Fibroblast of lung (primary cell): ENCODE measurements around the gene CEACAM16. TPM values are rescaled to one million over a fixed set of nuclear protein-coding genes. Genes with fewer than 3 reads are reported as not detected.
A peak's percentile ranks its signal among the peaks of the same experiment; 100 is the strongest.

Experiments
- DNase-seq, 2 donors: peaks; one replicate each; pipeline versions ENCODE4 v3.0.0 to v3.0.0-alpha.2; 2010; ENCODE audit warnings: low read depth in 2 of 2
- H2AFZ ChIP-seq: 2 replicates; pipeline ENCODE4 v1.5.1; 2012; ENCODE audit warnings: low read length, control low read depth, inconsistent platforms
- H3K27ac ChIP-seq: 2 replicates; pipeline ENCODE4 v1.5.1; 2011; ENCODE audit warnings: low read length, control low read depth; ENCODE audit not compliant: insufficient read depth
- H3K27me3 ChIP-seq: 2 replicates; pipeline ENCODE4 v1.5.1; 2011; ENCODE audit warnings: mild to moderate bottlenecking, low read length; ENCODE audit not compliant: control insufficient read depth, insufficient read depth
- H3K36me3 ChIP-seq: 2 replicates; pipeline ENCODE4 v1.5.1; 2011; ENCODE audit warnings: low read length; ENCODE audit not compliant: control insufficient read depth, insufficient read depth
- H3K4me1 ChIP-seq: 2 replicates; pipeline ENCODE4 v1.5.1; 2011; ENCODE audit warnings: low read length; ENCODE audit not compliant: control insufficient read depth, insufficient read depth; ENCODE audit errors: extremely low read depth
- H3K4me2 ChIP-seq: 2 replicates; pipeline ENCODE4 v1.5.1; 2011; ENCODE audit warnings: low read length, control low read depth; ENCODE audit not compliant: insufficient read depth; ENCODE audit errors: extremely low read depth
- H3K4me3 ChIP-seq, 4 experiments: fragments of 200-600 bp in 1 of 4; sonication (generic) in 1 of 4; replicated peaks in 1 of 4; 2 replicates each; pipeline ENCODE4 v1.5.1; 2011 to 2016; ENCODE audit warnings: low read length in 4 of 4, low read depth in 3 of 4, mild to moderate bottlenecking in 3 of 4, control low read depth in 2 of 4, inconsistent platforms in 1 of 4, mixed read lengths in 1 of 4; ENCODE audit not compliant: insufficient read depth in 1 of 4; ENCODE audit errors: control extremely low read depth in 1 of 4
- H3K79me2 ChIP-seq: 2 replicates; pipeline ENCODE4 v1.5.1; 2012; ENCODE audit warnings: mild to moderate bottlenecking, low read length, inconsistent platforms; ENCODE audit not compliant: control insufficient read depth, insufficient read depth
- H3K9ac ChIP-seq: 2 replicates; pipeline ENCODE4 v1.5.1; 2011; ENCODE audit warnings: mild to moderate bottlenecking, low read length, control low read depth; ENCODE audit not compliant: insufficient read depth
- H3K9me3 ChIP-seq: 2 replicates; pipeline ENCODE4 v1.5.1; 2012; ENCODE audit warnings: low read depth, low read length; ENCODE audit not compliant: control insufficient read depth, insufficient read depth
- H4K20me1 ChIP-seq: 2 replicates; pipeline ENCODE4 v1.5.1; 2011; ENCODE audit warnings: low read length; ENCODE audit not compliant: control insufficient read depth, insufficient read depth; ENCODE audit errors: extremely low read depth
- EZH2 ChIP-seq: IDR thresholded peaks from 2 replicates; pipeline ENCODE4 v1.5.1; 2012; ENCODE audit warnings: low read length, control low read depth, mild to moderate bottlenecking; ENCODE audit errors: missing control alignments
- polyA plus RNA-seq, 2 donors: library from polyadenylated mRNA; depleted of rRNA in 1 of 2; stranded (reverse) in 1 of 2; unstranded in 1 of 2; fragments of >200 nt; gene quantifications; 2 replicates each; pipeline ENCODE4 v1.2.1, GENCODE V29; 2011 to 2012; ENCODE audit warnings: missing spikeins in 1 of 2
- total RNA-seq: library from RNA; depleted of rRNA; stranded (reverse); fragments of >200 nt; gene quantifications from 2 replicates; pipeline ENCODE4 v1.2.1, GENCODE V29; 2014
- TF ChIP-seq, protein P1 (sequence below), 2 donors: IDR thresholded peaks in 1 of 2; conservative IDR thresholded peaks in 1 of 2; 1 replicate in 1 of 2; 2 replicates in 1 of 2; pipeline ENCODE4 v1.5.1; 2011 to 2012; ENCODE audit warnings: low read length in 2 of 2, control low read depth in 1 of 2, inconsistent platforms in 1 of 2, low read depth in 1 of 2, mild to moderate bottlenecking in 1 of 2

Gene CEACAM16
- total and polyA plus RNA-seq, 2 donors (not counting 1 experiment from before 2014, with no cell fraction given): not detected

DNA sequence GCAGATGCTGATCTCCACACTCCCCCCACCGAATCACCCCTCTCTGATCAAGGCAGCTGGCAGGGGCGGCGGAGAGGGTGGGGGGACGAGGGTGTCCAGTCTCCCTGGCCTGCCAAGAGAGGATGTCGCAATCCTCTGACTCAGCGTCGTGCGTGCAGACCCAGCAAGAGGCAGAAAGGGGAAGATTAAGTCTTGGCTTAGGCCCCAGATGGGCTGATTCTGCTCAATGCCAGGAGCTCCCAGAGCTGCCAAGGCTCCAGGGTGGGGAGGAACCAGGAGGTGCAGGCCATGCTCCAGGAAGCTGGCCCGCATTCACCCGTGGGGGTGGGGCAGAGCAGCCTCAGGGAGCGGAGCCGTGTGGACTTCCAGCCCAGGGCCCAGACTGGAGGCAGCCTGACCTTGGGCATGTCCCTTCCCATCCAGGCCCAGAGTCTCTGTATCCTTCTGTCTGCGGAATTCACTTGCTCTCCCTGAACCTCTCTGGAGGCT is 42.9 kb downstream of the CEACAM16 start:
- TF ChIP-seq, protein P1, sequence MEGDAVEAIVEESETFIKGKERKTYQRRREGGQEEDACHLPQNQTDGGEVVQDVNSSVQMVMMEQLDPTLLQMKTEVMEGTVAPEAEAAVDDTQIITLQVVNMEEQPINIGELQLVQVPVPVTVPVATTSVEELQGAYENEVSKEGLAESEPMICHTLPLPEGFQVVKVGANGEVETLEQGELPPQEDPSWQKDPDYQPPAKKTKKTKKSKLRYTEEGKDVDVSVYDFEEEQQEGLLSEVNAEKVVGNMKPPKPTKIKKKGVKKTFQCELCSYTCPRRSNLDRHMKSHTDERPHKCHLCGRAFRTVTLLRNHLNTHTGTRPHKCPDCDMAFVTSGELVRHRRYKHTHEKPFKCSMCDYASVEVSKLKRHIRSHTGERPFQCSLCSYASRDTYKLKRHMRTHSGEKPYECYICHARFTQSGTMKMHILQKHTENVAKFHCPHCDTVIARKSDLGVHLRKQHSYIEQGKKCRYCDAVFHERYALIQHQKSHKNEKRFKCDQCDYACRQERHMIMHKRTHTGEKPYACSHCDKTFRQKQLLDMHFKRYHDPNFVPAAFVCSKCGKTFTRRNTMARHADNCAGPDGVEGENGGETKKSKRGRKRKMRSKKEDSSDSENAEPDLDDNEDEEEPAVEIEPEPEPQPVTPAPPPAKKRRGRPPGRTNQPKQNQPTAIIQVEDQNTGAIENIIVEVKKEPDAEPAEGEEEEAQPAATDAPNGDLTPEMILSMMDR (conservative IDR thresholded peaks at IDR 0.05 in 1 of 2, IDR thresholded peaks at IDR 0.05 in 1 of 2; ENCODE audit: low read depth in 1 of 2, low read length in 2 of 2): no peak
- TF ChIP-seq EZH2: no peak

DNA sequence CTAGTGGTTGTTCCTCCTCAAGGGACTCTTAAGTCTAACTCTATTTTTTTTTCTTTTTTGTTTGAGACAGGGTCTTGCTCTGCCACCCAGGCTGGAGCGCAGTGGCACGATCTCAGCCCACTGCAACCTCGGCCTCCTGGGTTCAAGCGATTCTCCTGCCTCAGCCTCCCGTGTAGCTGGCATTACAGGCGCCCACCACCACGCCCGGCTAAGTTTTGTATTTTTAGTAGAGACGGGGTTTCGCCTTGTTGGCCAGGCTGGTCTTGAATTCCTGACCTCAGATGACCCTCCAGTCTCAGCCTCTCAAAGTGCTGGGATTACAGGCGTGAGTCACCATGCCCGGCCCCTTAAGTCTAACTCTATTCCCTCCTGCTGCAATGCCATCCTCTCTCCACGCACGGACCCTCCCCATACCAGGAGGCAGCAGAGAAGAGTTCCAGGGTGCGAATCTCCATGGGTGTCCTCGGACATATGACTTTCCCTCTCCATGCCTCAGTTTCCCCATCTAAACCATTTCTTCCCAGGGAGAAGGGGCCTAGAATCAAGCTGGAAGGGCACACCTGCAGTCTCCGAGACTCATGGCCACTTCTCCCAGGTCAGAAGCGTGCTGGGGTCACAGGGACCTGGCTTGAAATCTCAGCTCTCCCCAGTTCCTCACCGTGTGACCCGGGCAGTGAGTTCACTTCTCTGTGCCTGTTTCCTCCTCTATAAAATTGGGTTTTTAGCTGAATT is 43.5 kb downstream of the CEACAM16 start:
- Histone ChIP-seq H3K4me1 (peaks cover 25% of the 10 kb centered on the region), H3K4me2 (peak overlapping the region; percentile 18), H4K20me1 (no peaks in the 10 kb centered on the region), H3K27ac (peak overlapping the region; percentile 70), H2AFZ (no peak overlapping the region), H3K9me3 (no peaks in the 10 kb centered on the region), H3K79me2 (no peaks in the 10 kb centered on the region), H3K9ac (no peak overlapping the region), H3K4me3 (no peak overlapping the region), H3K36me3 (no peaks in the 10 kb centered on the region), H3K27me3 (no peaks in the 10 kb centered on the region)
- DNase-seq: peak in 1 of 2 donors; percentile 66
- TF ChIP-seq, protein P1 (conservative IDR thresholded peaks at IDR 0.05 in 1 of 2, IDR thresholded peaks at IDR 0.05 in 1 of 2; ENCODE audit: low read depth in 1 of 2, low read length in 2 of 2): no peak
- TF ChIP-seq EZH2: no peak

More for the DNA sequence above, 42.9 kb downstream of the CEACAM16 start:
- Histone ChIP-seq H3K9ac (no peak overlapping the region), H3K27ac (peak overlapping the region; percentile 70), H2AFZ (no peak overlapping the region), H4K20me1 (no peaks in the 10 kb centered on the region), H3K4me1 (peaks cover 22% of the 10 kb centered on the region), H3K36me3 (no peaks in the 10 kb centered on the region), H3K79me2 (no peaks in the 10 kb centered on the region), H3K4me2 (peak overlapping the region; percentile 18), H3K27me3 (no peaks in the 10 kb centered on the region), H3K4me3 (no peak overlapping the region), H3K9me3 (no peaks in the 10 kb centered on the region)
- DNase-seq: peak; percentile 100

DNA sequence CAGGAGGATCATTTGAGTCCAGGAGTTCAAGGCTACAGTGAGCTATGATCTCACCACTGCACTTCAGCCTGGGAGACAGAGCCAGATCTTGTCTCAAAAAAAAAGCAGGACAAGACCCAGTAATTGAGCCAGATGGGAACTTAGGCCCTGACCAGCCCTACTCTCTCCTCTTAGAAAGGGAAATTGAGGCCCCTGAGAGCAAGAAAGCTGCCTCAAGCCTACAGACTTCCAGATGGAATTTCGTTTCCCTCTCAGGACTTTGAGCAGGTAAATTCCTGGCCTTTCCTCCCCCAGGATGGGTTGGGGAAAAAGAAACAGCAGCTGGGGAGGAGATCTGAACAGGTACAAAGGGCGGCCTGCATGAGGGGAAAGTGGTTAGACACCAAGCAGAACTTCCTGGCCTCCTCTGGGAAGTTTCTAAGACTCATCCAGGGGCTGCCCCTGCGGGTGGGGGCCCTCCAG is 46.0 kb downstream of the CEACAM16 start:
- Histone ChIP-seq H3K4me3 (peak overlapping the region in 1 of 4 experiments; percentile 28), H3K4me2 (peak overlapping the region; percentile 33), H3K4me1 (peaks cover 26% of the 10 kb centered on the region), H3K27me3 (no peaks in the 10 kb centered on the region), H3K27ac (peak overlapping the region; percentile 89), H2AFZ (no peak overlapping the region), H3K79me2 (peaks cover 11% of the 10 kb centered on the region), H3K36me3 (no peaks in the 10 kb centered on the region), H4K20me1 (no peaks in the 10 kb centered on the region), H3K9ac (peak overlapping the region; percentile 47), H3K9me3 (no peaks in the 10 kb centered on the region)
- TF ChIP-seq, protein P1 (conservative IDR thresholded peaks at IDR 0.05 in 1 of 2, IDR thresholded peaks at IDR 0.05 in 1 of 2; ENCODE audit: low read depth in 1 of 2, low read length in 2 of 2): no peak
- no peak for TF ChIP-seq EZH2
- no peak for DNase-seq
